Fibroblast of pulmonary artery (primary cell): ENCODE data around the gene RTN1.

Experiments used
- DNase-seq: peaks from one replicate; pipeline ENCODE4 v3.0.0-alpha.2; 2010; ENCODE audit warnings: low read depth
- H3K4me3 ChIP-seq: replicated peaks from 2 replicates; pipeline ENCODE4 v1.5.1; 2011; ENCODE audit warnings: low read depth, mild to moderate bottlenecking, control low read depth, low read length, moderate library complexity
- CTCF ChIP-seq: IDR thresholded peaks from 2 replicates; pipeline ENCODE4 v1.5.1; 2011; ENCODE audit warnings: mild to moderate bottlenecking, control low read depth, low read length, inconsistent platforms; ENCODE audit errors: missing control alignments

The RTN1 gene

GRCh38 chr14:59777006-59777579 is 93.5 kb downstream of the RTN1 start:
- no peak overlapping the region for H3K4me3 ChIP-seq
- no peak for DNase-seq
- no peak for TF ChIP-seq CTCF

- no peak for TF ChIP-seq CTCF
- no peak for DNase-seq
- no peak overlapping the region for H3K4me3 ChIP-seq
Observed at GRCh38 chr14:59776468-59776867, 94.1 kb downstream of the RTN1 start.

- no peak overlapping the region for H3K4me3 ChIP-seq
- peak; percentile 55 for DNase-seq
- no peak for TF ChIP-seq CTCF
Observed at GRCh38 chr14:59772233-59772632, 98.3 kb downstream of the RTN1 start.

GRCh38 chr14:59771577-59771976 is 99.0 kb downstream of the RTN1 start:
- TF ChIP-seq CTCF, result no peak
- H3K4me3 ChIP-seq, result no peak overlapping the region
- peak; percentile 85 for DNase-seq

GRCh38 chr14:59769586-59769985 is 101.0 kb downstream of the RTN1 start:
- DNase-seq, result no peak
- no peak for TF ChIP-seq CTCF

GRCh38 chr14:59768855-59769375 is 101.7 kb downstream of the RTN1 start:
- peak; percentile 42 for DNase-seq
- TF ChIP-seq CTCF, result no peak

More at GRCh38 chr14:59769586-59769985, 101.0 kb downstream of the RTN1 start:
- H3K4me3 ChIP-seq, result no peak overlapping the region

GRCh38 chr14:59761851-59762250 is 108.7 kb downstream of the RTN1 start:
- no peak overlapping the region for H3K4me3 ChIP-seq
- DNase-seq, result no peak
- no peak for TF ChIP-seq CTCF

More at GRCh38 chr14:59768855-59769375, 101.7 kb downstream of the RTN1 start:
- no peak overlapping the region for H3K4me3 ChIP-seq
